Skeletal muscle tissue (tissue), 4 donors: Measurements from ENCODE around the gene APOL3. TPM values are rescaled to one million over a fixed set of nuclear protein-coding genes. Genes with fewer than 3 reads are reported as not detected.
"Not testable (repeated sequence)": the region's sequence is repeated elsewhere in the genome, so short reads cannot be mapped to it uniquely, and the experiment has no call there.

Experiments used
- H3K27ac ChIP-seq: one replicate; pipeline ENCODE4 v1.7.0; 2013; ENCODE audit warnings: mild to moderate bottlenecking, low read depth, low read length, inconsistent platforms
- H3K27me3 ChIP-seq, 3 donors: one replicate each; pipeline ENCODE4 v1.7.0; 2013; ENCODE audit warnings: low read length in 3 of 3; ENCODE audit not compliant: control insufficient read depth in 3 of 3, insufficient read depth in 3 of 3
- H3K36me3 ChIP-seq, 3 donors: one replicate each; pipeline ENCODE4 v1.7.0; 2013; ENCODE audit warnings: low read length in 3 of 3; ENCODE audit not compliant: control insufficient read depth in 3 of 3, insufficient read depth in 3 of 3
- H3K4me1 ChIP-seq, 3 donors: one replicate each; pipeline ENCODE4 v1.7.0; 2013; ENCODE audit warnings: low read length in 3 of 3, mild to moderate bottlenecking in 3 of 3; ENCODE audit not compliant: control insufficient read depth in 3 of 3, insufficient read depth in 3 of 3
- H3K4me3 ChIP-seq, 3 donors: one replicate each; pipeline ENCODE4 v1.7.0; 2013; ENCODE audit warnings: low read length in 3 of 3
- H3K9ac ChIP-seq, 3 donors: one replicate each; pipeline ENCODE4 v1.7.0; 2013; ENCODE audit warnings: low read length in 3 of 3, mild to moderate bottlenecking in 3 of 3, moderate library complexity in 2 of 3, low read depth in 1 of 3
- H3K9me3 ChIP-seq, 3 donors: one replicate each; pipeline ENCODE4 v1.7.0; 2013; ENCODE audit warnings: low read length in 3 of 3; ENCODE audit not compliant: control insufficient read depth in 3 of 3
- total RNA-seq: library from RNA; depleted of rRNA; stranded (reverse); fragments of >200 nt; gene quantifications from one replicate; pipeline ENCODE4 v1.2.3, GENCODE V29; 2014
- donor health status: Osteomylitis.

The APOL3 gene
- total RNA-seq, 1 donor from 2014 or later = 13.6 TPM

DNA sequence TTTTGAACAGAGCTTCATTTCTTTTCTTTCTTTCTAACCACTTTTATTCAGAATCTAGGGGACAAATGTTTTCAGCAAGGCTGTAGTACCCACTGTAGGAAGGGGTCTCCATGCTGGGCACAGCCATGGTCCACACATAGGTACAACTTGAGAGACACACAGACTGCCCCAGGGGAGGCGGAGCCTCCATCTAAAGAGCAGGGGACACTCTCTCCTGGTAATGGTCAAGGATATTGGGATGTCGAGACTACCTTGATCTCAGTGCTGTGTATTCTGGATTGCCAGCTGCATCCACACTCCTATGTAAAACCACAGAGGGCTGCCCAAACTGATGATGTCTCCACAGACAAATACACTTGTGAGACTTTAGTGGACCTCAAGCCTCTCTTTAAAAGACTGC, 2.9 kb upstream of the APOL3 start:
- Histone ChIP-seq H3K9ac (no peak overlapping the region), H3K4me3 (no peak overlapping the region), H3K27ac (no peak overlapping the region), H3K9me3 (no peaks in the 10 kb centered on the region), H3K36me3 (no peaks in the 10 kb centered on the region), H3K4me1 (peaks cover 15 to 24% (median 16%) of the 10 kb centered on the region in 3 donors), H3K27me3 (no peaks in the 10 kb centered on the region)

DNA sequence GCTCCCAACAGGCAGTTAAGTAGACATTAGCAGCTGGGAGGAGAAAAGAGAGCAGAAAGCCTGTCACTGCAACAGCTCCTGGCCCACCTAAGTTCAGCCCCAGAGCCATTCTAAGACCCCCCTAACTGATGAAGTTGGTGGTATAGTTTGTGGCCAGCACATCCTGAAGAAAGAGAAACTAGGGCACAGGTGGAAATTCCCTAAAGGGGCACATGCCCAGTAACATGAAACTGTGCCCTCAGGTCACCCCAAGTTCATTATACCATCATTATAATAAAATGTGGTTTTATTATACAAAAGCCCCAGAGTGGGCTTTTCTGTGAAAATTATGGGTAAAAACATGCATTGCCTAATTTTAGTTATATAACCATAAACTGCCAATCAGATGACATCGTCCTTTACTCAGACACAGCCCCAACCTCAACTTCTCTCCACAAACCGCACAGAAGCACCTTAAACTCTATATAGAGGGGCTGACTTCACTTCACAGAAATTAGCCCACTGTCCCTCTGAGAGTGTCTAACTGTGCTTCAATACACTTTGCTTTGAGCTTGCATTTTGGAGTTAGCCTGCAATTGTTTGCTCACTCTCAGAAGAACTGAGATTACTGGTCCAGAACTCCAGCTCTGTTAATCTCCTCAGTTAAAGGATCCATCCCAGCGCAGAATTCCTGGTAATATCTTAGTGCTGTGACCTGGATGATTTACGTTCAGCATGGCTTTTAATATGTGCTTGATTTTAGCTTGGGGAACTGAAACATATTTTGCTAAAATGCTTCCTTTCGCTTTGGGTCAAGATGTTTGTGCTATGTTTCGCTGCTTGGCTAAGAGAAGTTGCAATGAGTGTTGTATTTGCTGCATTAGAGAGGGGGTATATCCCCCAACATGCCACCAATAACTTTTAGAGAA, 1.8 kb upstream of the APOL3 start:
- H3K4me1 ChIP-seq = peaks cover 15 to 29% (median 16%) of the 10 kb centered on the region in 3 donors
- no peaks in the 10 kb centered on the region for H3K9me3 ChIP-seq
- H3K27ac ChIP-seq = peak overlapping the region; percentile 39
- no peaks in the 10 kb centered on the region for H3K27me3 ChIP-seq
- H3K36me3 ChIP-seq = no peaks in the 10 kb centered on the region
- H3K4me3 ChIP-seq = no peak overlapping the region
- H3K9ac ChIP-seq = no peak overlapping the region

GRCh38 chr22:36161793-36162126, 1.2 kb upstream of the APOL3 start:
- peaks cover 16 to 33% (median 16%) of the 10 kb centered on the region in 3 donors for H3K4me1 ChIP-seq
- not testable (repeated sequence) for H3K9me3 ChIP-seq, H3K36me3 ChIP-seq, H3K4me3 ChIP-seq, H3K27ac ChIP-seq, H3K27me3 ChIP-seq, H3K9ac ChIP-seq

GRCh38 chr22:36156515-36157419, 3.8 kb downstream of the APOL3 start:
- H3K36me3 ChIP-seq = peaks cover 0 to 3% (median 0%) of the 10 kb centered on the region in 3 donors
- peak overlapping the region; percentile 70 to 78 (median 75) for H3K9ac ChIP-seq
- peak overlapping the region; percentile 69 to 79 (median 73) for H3K4me3 ChIP-seq
- peak overlapping the region; percentile 87 for H3K27ac ChIP-seq
- H3K9me3 ChIP-seq = no peaks in the 10 kb centered on the region
- no peaks in the 10 kb centered on the region for H3K27me3 ChIP-seq
- peaks cover 36 to 50% (median 42%) of the 10 kb centered on the region in 3 donors for H3K4me1 ChIP-seq

- H3K9ac ChIP-seq = peak overlapping the region; percentile 70 to 78 (median 75)
- peak overlapping the region; percentile 87 for H3K27ac ChIP-seq
- H3K36me3 ChIP-seq = peaks cover 0 to 3% (median 0%) of the 10 kb centered on the region in 3 donors
- peak overlapping the region; percentile 69 to 79 (median 73) for H3K4me3 ChIP-seq
- H3K4me1 ChIP-seq = peaks cover 35 to 47% (median 47%) of the 10 kb centered on the region in 3 donors
- no peaks in the 10 kb centered on the region for H3K27me3 ChIP-seq
- no peaks in the 10 kb centered on the region for H3K9me3 ChIP-seq
These were observed 4.4 kb downstream of the APOL3 start for GRCh38 chr22:36156119-36156514.

DNA sequence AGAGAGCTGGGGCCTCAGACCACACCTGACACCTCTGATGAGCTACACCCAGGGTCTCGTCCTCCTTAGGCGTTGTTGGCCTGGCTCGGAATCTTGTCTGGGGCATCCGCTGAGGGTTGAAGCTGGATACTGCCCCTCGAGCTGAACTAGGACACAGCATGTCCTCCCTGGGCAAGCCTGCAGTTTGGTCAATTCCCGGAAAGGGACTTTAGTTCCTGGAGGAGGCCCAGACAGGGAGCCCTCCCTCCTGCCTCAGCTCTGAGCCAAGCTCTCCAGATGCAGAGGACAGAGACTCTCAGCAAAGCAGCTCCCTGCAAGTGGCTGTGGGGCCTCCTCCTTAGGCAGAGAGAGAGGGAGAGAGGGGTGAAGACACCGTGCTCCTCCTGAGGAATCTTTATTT, 4.9 kb downstream of the APOL3 start:
- no peaks in the 10 kb centered on the region for H3K27me3 ChIP-seq
- no peaks in the 10 kb centered on the region for H3K9me3 ChIP-seq
- peak overlapping the region; percentile 88 for H3K27ac ChIP-seq
- peaks cover 0 to 3% (median 0%) of the 10 kb centered on the region in 3 donors for H3K36me3 ChIP-seq
- H3K4me3 ChIP-seq = peak overlapping the region; percentile 22 to 79 (median 73)
- H3K4me1 ChIP-seq = peaks cover 35 to 47% (median 47%) of the 10 kb centered on the region in 3 donors
- H3K9ac ChIP-seq = peak overlapping the region; percentile 46 to 78 (median 54)

DNA sequence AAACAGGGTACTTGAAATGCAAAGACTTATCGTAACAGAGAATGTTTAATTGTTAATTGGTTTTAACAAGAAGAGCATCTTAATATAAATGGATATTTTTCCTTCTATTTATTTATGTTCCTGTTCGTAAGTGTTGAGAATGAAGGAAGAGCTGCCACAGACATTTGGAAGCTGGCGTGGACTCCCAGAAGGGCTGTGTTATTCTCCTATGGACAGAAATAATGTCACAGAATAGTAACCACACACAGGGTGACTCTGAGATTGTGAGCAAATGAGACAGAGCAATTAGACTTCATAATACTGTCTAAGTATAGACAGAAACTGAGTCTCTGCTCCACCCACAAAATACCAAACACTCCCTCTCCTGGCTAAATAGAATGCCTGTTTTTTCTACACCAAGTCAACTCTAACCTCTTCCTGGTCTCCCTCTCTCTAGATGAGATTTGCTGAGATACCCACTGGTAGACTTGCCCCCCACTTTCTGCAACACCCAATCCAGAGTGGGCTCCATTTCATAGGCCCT, 6.1 kb downstream of the APOL3 start:
- Histone ChIP-seq H3K27ac (peak overlapping the region; percentile 88), H3K27me3 (no peaks in the 10 kb centered on the region), H3K4me1 (peaks cover 38 to 54% (median 42%) of the 10 kb centered on the region in 3 donors), H3K9me3 (no peaks in the 10 kb centered on the region), H3K4me3 (no peak overlapping the region), H3K36me3 (peaks cover 0 to 3% (median 0%) of the 10 kb centered on the region in 3 donors), H3K9ac (no peak overlapping the region)

DNA sequence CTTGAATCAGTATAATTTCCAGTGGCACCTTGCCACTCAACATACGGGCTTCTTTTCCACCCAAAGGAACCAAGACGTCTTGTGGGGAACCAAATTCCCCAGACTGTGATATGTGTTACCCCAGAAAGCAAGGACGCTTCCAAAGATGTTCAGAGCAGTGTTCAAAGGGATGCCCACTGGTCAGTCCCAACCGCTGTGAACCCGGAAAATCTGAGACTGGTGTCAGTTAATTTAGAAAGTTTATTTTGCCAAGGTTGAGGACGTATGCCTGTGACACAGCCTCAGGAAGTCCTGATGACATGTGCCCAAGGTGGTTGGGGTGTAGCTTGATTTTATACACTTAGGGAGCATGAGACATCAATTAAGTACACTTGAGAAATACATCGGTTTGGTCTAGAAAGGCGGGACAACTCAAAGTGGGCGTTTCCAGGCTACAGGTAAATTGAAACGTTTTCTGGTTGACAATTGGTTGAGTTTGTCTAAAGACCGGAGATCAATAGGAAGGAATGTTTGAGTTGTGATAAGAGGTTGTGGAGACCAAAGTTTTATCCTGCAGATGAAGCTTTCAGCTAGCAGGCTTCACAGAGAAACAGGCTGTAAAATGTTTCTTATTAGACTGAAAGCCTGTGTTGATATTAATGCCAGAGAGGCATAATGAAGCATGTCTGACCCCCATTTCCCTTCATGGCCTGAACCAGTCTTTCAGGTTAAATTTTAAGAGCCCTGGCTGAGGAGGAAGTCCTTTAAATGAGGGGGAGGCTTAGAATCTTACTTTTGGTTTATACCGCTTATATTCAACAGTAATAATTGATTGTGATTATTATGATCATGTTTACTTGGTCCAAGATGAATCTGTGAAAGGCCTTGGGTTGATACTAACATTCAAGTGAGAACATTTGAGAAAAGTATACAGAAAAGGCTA, 6.8 kb downstream of the APOL3 start:
- Histone ChIP-seq H3K36me3 (peaks cover 0 to 9% (median 0%) of the 10 kb centered on the region in 3 donors), H3K4me3 (no peak overlapping the region), H3K9ac (no peak overlapping the region), H3K27me3 (no peaks in the 10 kb centered on the region), H3K4me1 (peaks cover 34 to 49% (median 41%) of the 10 kb centered on the region in 3 donors), H3K9me3 (no peaks in the 10 kb centered on the region), H3K27ac (no peak overlapping the region)

- peaks cover 0 to 13% (median 0%) of the 10 kb centered on the region in 3 donors for H3K36me3 ChIP-seq
- H3K4me1 ChIP-seq = peaks cover 33 to 49% (median 35%) of the 10 kb centered on the region in 3 donors
- H3K27me3 ChIP-seq, H3K4me3 ChIP-seq, H3K27ac ChIP-seq, H3K9me3 ChIP-seq, H3K9ac ChIP-seq: not testable (repeated sequence)
These were observed 7.7 kb downstream of the APOL3 start for GRCh38 chr22:36152821-36153220.
